Neural progenitor cell (in vitro differentiated cells): ENCODE results near the gene CCL24.
"Not testable (repeated sequence)": the region's sequence is repeated elsewhere in the genome, so short reads cannot be mapped to it uniquely, and the experiment has no call there.

ENCODE experiments used
- CTCF ChIP-seq: fragments of 200-600 bp; sonication (generic); IDR thresholded peaks from 2 replicates; pipeline ENCODE4 v1.5.1; 2017; ENCODE audit warnings: antibody characterized with exemption, mild to moderate bottlenecking
- EZH2phosphoT487 ChIP-seq: fragments of 200-600 bp; sonication (generic); IDR thresholded peaks from 2 replicates; pipeline ENCODE4 v1.6.1; 2017; ENCODE audit warnings: antibody characterized with exemption

- TF ChIP-seq CTCF, EZH2phosphoT487: not testable (repeated sequence)
These were observed 31.5 kb upstream of the CCL24 start for GRCh38 chr7:75845132-75845531.
